Measurements from ENCODE around the gene CRPPA.
A peak's percentile ranks its signal among the peaks of the same experiment; 100 is the strongest.

CRPPA gene

DNA sequence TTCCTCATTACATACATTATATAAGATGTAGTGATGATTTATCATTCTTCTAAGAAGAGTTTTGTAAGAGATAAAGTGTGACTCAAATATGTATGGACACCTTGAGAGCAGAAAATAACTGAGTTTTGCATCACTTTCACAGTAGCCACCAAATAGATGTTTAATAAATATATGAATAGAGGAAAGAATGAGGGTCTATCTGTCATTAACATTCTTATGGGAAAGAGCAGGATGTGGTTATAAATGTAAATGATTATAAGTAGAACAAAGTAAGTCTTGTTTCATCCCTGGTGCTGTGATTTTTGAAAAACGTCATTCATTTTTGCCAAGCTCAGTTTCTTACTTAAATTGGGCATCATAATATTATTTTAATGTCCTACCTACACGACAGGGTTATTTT, 15.0 kb upstream of the CRPPA start:
- TF ChIP-seq, protein P1, sequence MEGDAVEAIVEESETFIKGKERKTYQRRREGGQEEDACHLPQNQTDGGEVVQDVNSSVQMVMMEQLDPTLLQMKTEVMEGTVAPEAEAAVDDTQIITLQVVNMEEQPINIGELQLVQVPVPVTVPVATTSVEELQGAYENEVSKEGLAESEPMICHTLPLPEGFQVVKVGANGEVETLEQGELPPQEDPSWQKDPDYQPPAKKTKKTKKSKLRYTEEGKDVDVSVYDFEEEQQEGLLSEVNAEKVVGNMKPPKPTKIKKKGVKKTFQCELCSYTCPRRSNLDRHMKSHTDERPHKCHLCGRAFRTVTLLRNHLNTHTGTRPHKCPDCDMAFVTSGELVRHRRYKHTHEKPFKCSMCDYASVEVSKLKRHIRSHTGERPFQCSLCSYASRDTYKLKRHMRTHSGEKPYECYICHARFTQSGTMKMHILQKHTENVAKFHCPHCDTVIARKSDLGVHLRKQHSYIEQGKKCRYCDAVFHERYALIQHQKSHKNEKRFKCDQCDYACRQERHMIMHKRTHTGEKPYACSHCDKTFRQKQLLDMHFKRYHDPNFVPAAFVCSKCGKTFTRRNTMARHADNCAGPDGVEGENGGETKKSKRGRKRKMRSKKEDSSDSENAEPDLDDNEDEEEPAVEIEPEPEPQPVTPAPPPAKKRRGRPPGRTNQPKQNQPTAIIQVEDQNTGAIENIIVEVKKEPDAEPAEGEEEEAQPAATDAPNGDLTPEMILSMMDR (IDR thresholded peaks at IDR 0.05; ENCODE audit: low read depth, low read length), result no peak
- in situ Hi-C loops (cut with HindIII; ENCODE audit: low sequenced_read_pairs), result no loop called here
- H3K4me3 ChIP-seq (ENCODE audit: low read depth, low read length), result no peak overlapping the region
- DNase-seq (ENCODE audit: low read depth, low spot score), result no peak

DNA sequence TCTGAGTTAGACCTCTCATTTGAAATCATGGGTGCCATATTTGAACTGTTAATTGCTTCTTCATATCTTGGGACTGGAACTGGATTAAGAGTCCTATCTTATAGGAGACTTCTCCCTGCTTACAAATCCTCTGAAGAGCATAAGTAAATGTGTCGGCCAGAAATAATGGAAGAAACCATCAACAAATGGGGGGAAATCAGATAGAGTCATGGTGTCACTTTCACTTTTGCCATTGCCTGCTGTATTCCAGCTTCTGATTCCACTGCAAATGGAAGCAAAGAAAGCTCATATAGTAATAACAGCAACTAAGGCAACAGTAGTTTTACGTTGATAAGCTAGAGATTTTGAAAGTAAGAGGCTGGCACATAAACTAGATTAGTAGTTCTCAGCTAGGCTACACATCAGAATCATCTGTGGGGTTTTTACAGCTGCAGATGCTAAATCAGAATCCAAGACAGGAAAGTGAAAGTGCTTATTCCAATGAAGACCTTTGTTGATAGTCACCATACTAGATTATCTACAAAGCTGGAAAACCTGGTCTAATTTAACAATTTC, 12.3 kb upstream of the CRPPA start:
- in situ Hi-C loops (cut with HindIII; ENCODE audit: low sequenced_read_pairs), result no loop called here
- TF ChIP-seq, protein P1 (IDR thresholded peaks at IDR 0.05; ENCODE audit: low read depth, low read length), result no peak
- DNase-seq (ENCODE audit: low read depth, low spot score), result peak; percentile 4
- H3K4me3 ChIP-seq (ENCODE audit: low read depth, low read length), result no peak overlapping the region

DNA sequence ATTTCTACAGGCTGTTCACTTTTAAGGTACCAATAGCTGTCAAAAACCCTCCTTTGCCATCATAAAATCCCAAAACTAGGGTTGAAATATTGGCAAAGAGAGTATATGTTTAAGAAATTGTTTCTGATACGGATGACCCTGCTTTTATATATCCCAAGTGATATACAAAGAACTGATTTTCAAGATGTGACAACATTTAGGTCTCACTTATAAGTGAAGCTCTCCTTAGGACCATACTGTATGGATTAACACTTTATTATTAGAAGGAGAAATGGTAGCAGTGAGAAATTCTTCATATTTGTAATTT, 11.0 kb upstream of the CRPPA start:
- TF ChIP-seq, protein P1 (IDR thresholded peaks at IDR 0.05; ENCODE audit: low read depth, low read length), result no peak
- H3K4me3 ChIP-seq (ENCODE audit: low read depth, low read length), result no peak overlapping the region
- DNase-seq (ENCODE audit: low read depth, low spot score), result no peak
- in situ Hi-C loops (cut with HindIII; ENCODE audit: low sequenced_read_pairs), result no loop called here

DNA sequence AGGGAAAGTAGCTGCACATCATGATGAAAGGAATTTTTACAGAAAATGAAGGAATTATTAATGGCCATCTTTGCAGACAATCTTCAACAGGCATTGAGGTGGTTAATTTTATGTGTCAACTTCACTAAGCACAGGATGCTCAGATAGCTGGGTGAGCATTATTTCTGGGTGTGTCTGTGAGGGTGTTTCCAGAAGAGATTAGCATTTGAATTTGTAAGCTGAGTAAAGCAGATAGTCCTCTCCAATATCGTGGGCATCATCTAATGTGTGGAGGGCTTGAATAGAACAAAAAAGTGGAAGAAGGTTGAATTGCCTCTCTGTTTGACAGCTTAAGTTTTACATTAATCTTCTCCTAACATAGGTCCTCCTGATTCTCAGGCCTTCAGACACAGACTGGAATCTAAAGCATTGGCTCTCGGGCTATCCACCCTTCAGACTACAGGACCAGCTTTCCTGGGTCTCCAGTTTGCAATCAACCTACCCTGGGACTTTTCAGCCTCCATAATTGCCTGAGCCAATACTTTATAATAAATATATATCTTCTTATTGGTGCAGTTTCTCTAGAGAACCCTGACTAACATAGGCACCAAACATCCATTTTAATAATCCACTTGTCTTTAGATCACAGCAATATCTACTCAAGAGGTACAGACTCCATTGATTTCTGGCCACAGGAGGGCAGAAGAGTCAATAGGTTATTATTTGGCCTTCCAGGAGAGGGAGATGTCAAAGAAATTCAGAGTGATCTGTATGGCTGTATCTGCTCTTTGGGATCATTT, 10.5 kb upstream of the CRPPA start:
- DNase-seq (ENCODE audit: low read depth, low spot score), result peak; percentile 14
- in situ Hi-C loops (cut with HindIII; ENCODE audit: low sequenced_read_pairs), result no loop called here
- TF ChIP-seq, protein P1 (IDR thresholded peaks at IDR 0.05; ENCODE audit: low read depth, low read length), result peak; percentile 26
- H3K4me3 ChIP-seq (ENCODE audit: low read depth, low read length), result no peak overlapping the region

DNA sequence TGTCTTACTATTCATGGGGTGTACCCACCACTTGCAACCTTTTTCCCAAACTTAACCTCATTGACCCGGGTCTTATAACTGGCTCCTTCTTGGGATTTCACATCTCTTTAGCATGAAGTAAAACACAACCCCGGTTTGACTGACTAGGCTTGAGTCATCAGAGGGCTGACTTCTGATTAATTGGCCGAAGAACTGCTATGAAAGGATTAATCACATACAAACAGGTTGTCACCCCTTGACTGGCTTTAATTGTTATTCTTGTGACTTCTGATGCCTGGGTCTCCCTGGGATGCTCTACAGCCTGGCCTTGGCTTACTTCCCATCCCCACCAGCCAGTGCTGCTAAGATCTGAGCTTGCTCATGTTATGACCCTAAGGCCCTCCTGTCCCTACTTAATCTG, 8.8 kb upstream of the CRPPA start:
- TF ChIP-seq, protein P1 (IDR thresholded peaks at IDR 0.05; ENCODE audit: low read depth, low read length), result no peak
- in situ Hi-C loops (cut with HindIII; ENCODE audit: low sequenced_read_pairs), result no loop called here
- no peak overlapping the region for H3K4me3 ChIP-seq (ENCODE audit: low read depth, low read length)
- DNase-seq (ENCODE audit: low read depth, low spot score), result no peak

DNA sequence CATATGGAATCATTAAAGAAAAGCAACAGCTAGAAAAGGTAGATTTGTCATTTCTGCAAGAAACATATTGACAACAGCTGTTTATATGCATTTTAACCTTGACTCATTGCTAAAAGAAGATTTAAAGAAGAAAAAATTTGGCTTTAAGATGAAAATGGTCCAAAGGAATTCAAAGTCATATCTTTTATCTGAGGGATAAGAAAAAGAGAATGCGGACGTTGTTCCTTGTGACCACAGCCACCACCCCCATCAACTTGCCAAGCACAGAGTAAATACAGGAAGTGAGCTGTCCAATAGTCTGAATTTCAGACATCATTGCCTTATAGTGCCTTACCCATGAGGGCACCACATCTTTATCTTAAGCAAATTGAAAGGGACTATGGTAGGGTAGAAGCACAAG, 7.3 kb upstream of the CRPPA start:
- TF ChIP-seq, protein P1 (IDR thresholded peaks at IDR 0.05; ENCODE audit: low read depth, low read length), result no peak
- H3K4me3 ChIP-seq (ENCODE audit: low read depth, low read length), result no peak overlapping the region
- in situ Hi-C loops (cut with HindIII; ENCODE audit: low sequenced_read_pairs), result no loop called here
- DNase-seq (ENCODE audit: low read depth, low spot score), result peak; percentile 58

Data from astrocyte of the spinal cord (primary cell).